GM18508 (cell line): ENCODE data around the gene SF3A2.
"Not testable (repeated sequence)": the region's sequence is repeated elsewhere in the genome, so short reads cannot be mapped to it uniquely, and the experiment has no call there.

Experiments
- ATAC-seq: cut with Tn5 transposase; IDR thresholded peaks from one replicate; pipeline ENCODE4 v1.9.1; 2021; ENCODE audit warnings: moderate number of reproducible peaks; ENCODE audit not compliant: insufficient read depth, unreplicated experiment

The SF3A2 gene

GRCh38 chr19:2270423-2271233, 34.0 kb downstream of the SF3A2 start:
- no peak for ATAC-seq

GRCh38 chr19:2271234-2272103, 34.8 kb downstream of the SF3A2 start:
- no peak for ATAC-seq

- no peak for ATAC-seq
These were observed 36.9 kb downstream of the SF3A2 start for GRCh38 chr19:2273356-2274184.

GRCh38 chr19:2274185-2274711, 37.6 kb downstream of the SF3A2 start:
- no peak for ATAC-seq

- no peak for ATAC-seq
These were observed 38.4 kb downstream of the SF3A2 start for GRCh38 chr19:2274931-2275535.

- no peak for ATAC-seq
These were observed 39.2 kb downstream of the SF3A2 start for GRCh38 chr19:2275588-2276428.

- ATAC-seq, result no peak
These were observed 39.9 kb downstream of the SF3A2 start for GRCh38 chr19:2276429-2276986.

- ATAC-seq, result no peak
These were observed 40.5 kb downstream of the SF3A2 start for GRCh38 chr19:2277138-2277537.

- ATAC-seq, result no peak
These were observed 42.0 kb downstream of the SF3A2 start for GRCh38 chr19:2278459-2279158.

GRCh38 chr19:2280633-2281264, 44.1 kb downstream of the SF3A2 start:
- no peak for ATAC-seq

- not testable (repeated sequence) for ATAC-seq
These were observed 44.8 kb downstream of the SF3A2 start for GRCh38 chr19:2281265-2282061.

- no peak for ATAC-seq
These were observed 45.6 kb downstream of the SF3A2 start, which contains the start of gene PEAK3 for GRCh38 chr19:2282062-2282861. PEAK3 (minus strand) TSS chr19:2282175; CDS start chr19:2280931, 1,244 bp downstream.

GRCh38 chr19:2282862-2283237, 46.2 kb downstream of the SF3A2 start:
- no peak for ATAC-seq

GRCh38 chr19:2283835-2284507, 47.3 kb downstream of the SF3A2 start:
- no peak for ATAC-seq

GRCh38 chr19:2286402-2287140, 49.9 kb downstream of the SF3A2 start:
- no peak for ATAC-seq
